ENCODE measurements around the gene NPPB.

GRCh38 chr1:11841245-11842153, 17.2 kb downstream of the NPPB start:
- TF ChIP-seq CTCF (conservative IDR thresholded peaks at IDR 0.05; ENCODE audit: low read length) (no peak), EZH2phosphoT487 (IDR thresholded peaks at IDR 0.05; ENCODE audit: borderline replicate concordance, low read depth, low read length) (no peak)

Data from OCI-LY7 (cell line).